Keratinocyte (primary cell): ENCODE results near the gene UNC13A. TPM values are rescaled to one million over a fixed set of nuclear protein-coding genes. Genes with fewer than 3 reads are reported as not detected.

Experiments used
- DNase-seq: peaks from one replicate; pipeline ENCODE4 v3.0.0-alpha.2; 2011; ENCODE audit warnings: low read depth, missing footprints, low spot score
- FAIRE-seq: peaks from 2 replicates; lab custom pipeline; 2011; peaks lifted over from hg19 to GRCh38; lab: Jason Lieb, UNC
- H2AFZ ChIP-seq: 2 replicates; pipeline ENCODE4 v1.6.0; 2012; ENCODE audit warnings: low read length, control low read depth, inconsistent platforms; ENCODE audit not compliant: control insufficient read depth
- H3K27ac ChIP-seq: 2 replicates; pipeline ENCODE4 v1.5.1; 2011; ENCODE audit warnings: low read length; ENCODE audit not compliant: control insufficient read depth, insufficient read depth
- H3K27me3 ChIP-seq: 3 replicates; pipeline ENCODE4 v1.6.0; 2011; ENCODE audit warnings: low read length; ENCODE audit not compliant: control insufficient read depth, insufficient read depth; ENCODE audit errors: extremely low read depth
- H3K36me3 ChIP-seq, 2 experiments: 2 replicates in 1 of 2; 3 replicates in 1 of 2; pipeline ENCODE4 v1.5.1; 2011; ENCODE audit warnings: low read length in 2 of 2, mild to moderate bottlenecking in 1 of 2; ENCODE audit not compliant: control insufficient read depth in 2 of 2, insufficient read depth in 2 of 2; ENCODE audit errors: extremely low read depth in 1 of 2
- H3K4me1 ChIP-seq: 3 replicates; pipeline ENCODE4 v1.5.1; 2011; ENCODE audit warnings: low read length; ENCODE audit not compliant: control insufficient read depth, insufficient read depth; ENCODE audit errors: extremely low read depth
- H3K4me2 ChIP-seq: 3 replicates; pipeline ENCODE4 v1.6.0; 2011; ENCODE audit warnings: low read depth, low read length; ENCODE audit not compliant: control insufficient read depth, insufficient read depth; ENCODE audit errors: extremely low read depth
- H3K4me3 ChIP-seq, 3 experiments: fragments of 200-600 bp in 1 of 3; sonication (generic) in 1 of 3; 2 replicates in 2 of 3; 3 replicates in 1 of 3; pipeline ENCODE4 v1.5.1; 2011 to 2016; ENCODE audit warnings: low read length in 3 of 3, mild to moderate bottlenecking in 3 of 3, control low read depth in 2 of 3, inconsistent platforms in 1 of 3, low read depth in 1 of 3, mixed read lengths in 1 of 3, mixed run types in 1 of 3, moderate library complexity in 1 of 3; ENCODE audit not compliant: control insufficient read depth in 2 of 3, insufficient read depth in 2 of 3; ENCODE audit errors: extremely low read depth in 1 of 3
- H3K79me2 ChIP-seq: 2 replicates; pipeline ENCODE4 v1.6.0; 2012; ENCODE audit warnings: low read length; ENCODE audit not compliant: control insufficient read depth, insufficient read depth
- H3K9ac ChIP-seq: 3 replicates; pipeline ENCODE4 v1.6.0; 2011; ENCODE audit warnings: low read length; ENCODE audit not compliant: control insufficient read depth, insufficient read depth; ENCODE audit errors: extremely low read depth
- H3K9me1 ChIP-seq: 3 replicates; pipeline ENCODE4 v1.6.0; 2011; ENCODE audit warnings: low read length; ENCODE audit not compliant: control insufficient read depth, insufficient read depth; ENCODE audit errors: extremely low read depth
- H3K9me3 ChIP-seq: 2 replicates; pipeline ENCODE4 v1.5.1; 2012; ENCODE audit warnings: low read depth, low read length; ENCODE audit not compliant: control insufficient read depth
- H4K20me1 ChIP-seq: 3 replicates; pipeline ENCODE4 v1.6.0; 2011; ENCODE audit warnings: low read length; ENCODE audit not compliant: control insufficient read depth, insufficient read depth; ENCODE audit errors: extremely low read depth
- CTCF ChIP-seq, 3 experiments: IDR thresholded peaks in 1 of 3; conservative IDR thresholded peaks in 1 of 3; optimal IDR thresholded peaks in 1 of 3; 2 replicates in 2 of 3; 3 replicates in 1 of 3; pipeline versions ENCODE3 to v1.5.1; 2011; ENCODE audit warnings: low read length in 3 of 3, mild to moderate bottlenecking in 3 of 3, moderate library complexity in 2 of 3, control low read depth in 1 of 3, inconsistent platforms in 1 of 3; ENCODE audit not compliant: insufficient read depth in 2 of 3; ENCODE audit errors: extremely low read depth in 1 of 3
- EZH2 ChIP-seq: IDR thresholded peaks from one replicate; pipeline ENCODE4 v1.6.1; 2012; ENCODE audit warnings: inconsistent platforms, mild to moderate bottlenecking, low read length, moderate library complexity
- dilution Hi-C: fragments of 300-500 bp; cut with MboI; formaldehyde crosslinking; loops from one replicate; pipeline ENCODE4 v1.7.0; 2020; ENCODE audit warnings: low sequenced_read_pairs; ENCODE audit not compliant: extremely low pct_ligation_motif_present
- polyA plus RNA-seq, 5 experiments: library from polyadenylated mRNA; depleted of rRNA in 3 of 5; stranded (reverse) in 3 of 5; stranded (forward) in 1 of 5; unstranded in 1 of 5; fragments of >200 nt; gene quantifications; 1 replicate in 1 of 5; 2 replicates in 3 of 5; 3 replicates in 1 of 5; pipeline versions ENCODE4 v1.2.1 to v1.2.3, GENCODE V29; 2011 to 2012; ENCODE audit warnings: missing spikeins in 2 of 5, low read depth in 1 of 5, low replicate concordance in 1 of 5

UNC13A gene
- polyA plus RNA-seq, 1 donor (not counting 4 experiments of a cell fraction or from before 2014, with no cell fraction given): under 0.01 TPM

- Histone ChIP-seq H4K20me1 (peaks cover 2% of the 10 kb centered on the region), H2AFZ (no peak overlapping the region), H3K36me3 (no peaks in the 10 kb centered on the region), H3K27me3 (peaks cover 13% of the 10 kb centered on the region), H3K9me1 (no peaks in the 10 kb centered on the region), H3K4me2 (no peak overlapping the region), H3K9ac (no peak overlapping the region), H3K4me3 (no peak overlapping the region), H3K79me2 (no peaks in the 10 kb centered on the region), H3K9me3 (no peaks in the 10 kb centered on the region), H3K27ac (no peak overlapping the region), H3K4me1 (no peaks in the 10 kb centered on the region)
- TF ChIP-seq EZH2 (no peak), CTCF (optimal IDR thresholded peaks at IDR 0.05 in 1 of 3, IDR thresholded peaks at IDR 0.05 in 1 of 3, conservative IDR thresholded peaks at IDR 0.05 in 1 of 3; ENCODE audit: extremely low read depth in 1 of 3, insufficient read depth in 2 of 3, low read length in 3 of 3) (no peak)
- dilution Hi-C loops: no loop called here
- FAIRE-seq (no peak), DNase-seq (no peak)
Measured at GRCh38 chr19:17620696-17621095, 67.5 kb downstream of the UNC13A start.

- Histone ChIP-seq H3K36me3 (no peaks in the 10 kb centered on the region), H3K27me3 (peaks cover 14% of the 10 kb centered on the region)
- dilution Hi-C loops: no loop called here
Measured at GRCh38 chr19:17618936-17619335, 69.2 kb downstream of the UNC13A start.

More at GRCh38 chr19:17618936-17619335, 69.2 kb downstream of the UNC13A start:
- H3K4me3 ChIP-seq: no peak overlapping the region
- DNase-seq (no peak), FAIRE-seq (no peak)
- no peaks in the 10 kb centered on the region for H3K9me1 ChIP-seq
- TF ChIP-seq CTCF (optimal IDR thresholded peaks at IDR 0.05 in 1 of 3, IDR thresholded peaks at IDR 0.05 in 1 of 3, conservative IDR thresholded peaks at IDR 0.05 in 1 of 3; ENCODE audit: extremely low read depth in 1 of 3, insufficient read depth in 2 of 3, low read length in 3 of 3) (no peak), EZH2 (no peak)
- H2AFZ ChIP-seq: no peak overlapping the region
- no peaks in the 10 kb centered on the region for H3K9me3 ChIP-seq
- H3K79me2 ChIP-seq: no peaks in the 10 kb centered on the region
- no peak overlapping the region for H3K27ac ChIP-seq
- no peak overlapping the region for H3K9ac ChIP-seq
- H4K20me1 ChIP-seq: peaks cover 2% of the 10 kb centered on the region
- H3K4me2 ChIP-seq: no peak overlapping the region
- no peaks in the 10 kb centered on the region for H3K4me1 ChIP-seq
